ENCODE data around the gene ANKRD66.
"Not testable (repeated sequence)": the region's sequence is repeated elsewhere in the genome, so short reads cannot be mapped to it uniquely, and the experiment has no call there.

Gene ANKRD66

GRCh38 chr6:46743425-46744158 lies 3.1 kb upstream of the ANKRD66 start:
- TF ChIP-seq, protein P1, sequence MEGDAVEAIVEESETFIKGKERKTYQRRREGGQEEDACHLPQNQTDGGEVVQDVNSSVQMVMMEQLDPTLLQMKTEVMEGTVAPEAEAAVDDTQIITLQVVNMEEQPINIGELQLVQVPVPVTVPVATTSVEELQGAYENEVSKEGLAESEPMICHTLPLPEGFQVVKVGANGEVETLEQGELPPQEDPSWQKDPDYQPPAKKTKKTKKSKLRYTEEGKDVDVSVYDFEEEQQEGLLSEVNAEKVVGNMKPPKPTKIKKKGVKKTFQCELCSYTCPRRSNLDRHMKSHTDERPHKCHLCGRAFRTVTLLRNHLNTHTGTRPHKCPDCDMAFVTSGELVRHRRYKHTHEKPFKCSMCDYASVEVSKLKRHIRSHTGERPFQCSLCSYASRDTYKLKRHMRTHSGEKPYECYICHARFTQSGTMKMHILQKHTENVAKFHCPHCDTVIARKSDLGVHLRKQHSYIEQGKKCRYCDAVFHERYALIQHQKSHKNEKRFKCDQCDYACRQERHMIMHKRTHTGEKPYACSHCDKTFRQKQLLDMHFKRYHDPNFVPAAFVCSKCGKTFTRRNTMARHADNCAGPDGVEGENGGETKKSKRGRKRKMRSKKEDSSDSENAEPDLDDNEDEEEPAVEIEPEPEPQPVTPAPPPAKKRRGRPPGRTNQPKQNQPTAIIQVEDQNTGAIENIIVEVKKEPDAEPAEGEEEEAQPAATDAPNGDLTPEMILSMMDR (IDR thresholded peaks at IDR 0.05; ENCODE audit: unreplicated experiment in 3 of 3): no peak
- Mint-ChIP-seq H3K9me3 (no peaks in the 10 kb centered on the region), H3K36me3 (ENCODE audit: low read depth) (no peaks in the 10 kb centered on the region), H3K4me1 (peaks cover 3% of the 10 kb centered on the region), H3K27me3 (ENCODE audit: low read depth) (peaks cover 16% of the 10 kb centered on the region), H3K27ac (no peak overlapping the region), H3K4me3 (no peak overlapping the region)

DNA sequence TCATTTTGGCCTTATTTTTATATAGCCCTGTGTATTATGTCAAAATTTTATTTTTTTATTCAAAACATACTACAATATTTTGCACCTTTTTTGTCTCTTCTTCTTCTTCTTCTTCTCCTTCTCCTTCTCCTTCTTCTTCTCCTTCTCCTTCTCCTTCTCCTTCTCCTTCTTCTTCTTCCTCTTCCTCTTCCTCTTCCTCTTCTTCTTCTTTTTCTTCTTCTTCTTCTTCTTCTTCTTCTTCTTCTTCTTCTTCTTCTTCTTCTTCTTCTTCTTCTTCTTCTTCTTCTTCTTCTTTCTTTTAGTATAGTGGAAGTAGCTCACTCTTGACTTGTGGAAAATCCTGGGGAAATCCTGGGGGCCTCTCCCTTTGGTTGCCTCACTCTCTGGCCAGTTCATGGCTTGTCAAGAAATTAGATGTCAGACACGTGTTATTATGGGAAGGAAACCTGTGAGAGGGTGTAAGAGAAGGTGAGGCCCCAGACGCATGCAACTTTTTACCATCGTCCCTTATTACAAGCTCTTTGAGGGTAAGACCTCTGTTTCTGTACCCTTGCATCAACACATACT lies 2.5 kb upstream of the ANKRD66 start:
- H3K4me3 Mint-ChIP-seq; H3K27ac Mint-ChIP-seq; H3K9me3 Mint-ChIP-seq; H3K4me1 Mint-ChIP-seq; H3K36me3 Mint-ChIP-seq (ENCODE audit: low read depth): not testable (repeated sequence)
- H3K27me3 Mint-ChIP-seq (ENCODE audit: low read depth): peaks cover 15% of the 10 kb centered on the region

DNA sequence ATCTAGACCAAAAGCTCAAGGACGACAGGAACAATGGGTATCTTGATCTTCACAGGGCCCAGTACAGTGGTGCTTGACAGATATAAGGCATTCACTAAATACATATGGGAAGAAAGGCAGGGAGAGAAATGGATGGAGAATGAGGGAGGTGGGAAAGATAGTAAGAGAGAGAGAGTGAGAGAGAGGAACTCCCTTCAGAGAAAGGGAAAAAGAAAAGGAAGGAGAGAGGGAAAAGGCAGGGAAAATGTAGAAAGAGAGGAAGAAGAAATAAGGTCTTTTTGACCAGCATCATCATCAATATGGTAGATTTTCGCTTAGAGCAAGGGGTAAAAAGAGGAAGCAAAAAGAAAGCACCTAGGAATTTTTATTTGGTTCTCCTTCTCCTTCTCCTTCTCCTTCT lies 760 bp upstream of the ANKRD66 start:
- H3K27ac Mint-ChIP-seq: no peak overlapping the region
- H3K9me3 Mint-ChIP-seq: no peaks in the 10 kb centered on the region
- TF ChIP-seq, protein P1 (IDR thresholded peaks at IDR 0.05; ENCODE audit: unreplicated experiment in 3 of 3): no peak
- H3K36me3 Mint-ChIP-seq (ENCODE audit: low read depth): no peaks in the 10 kb centered on the region
- peaks cover 6% of the 10 kb centered on the region for H3K4me1 Mint-ChIP-seq
- H3K4me3 Mint-ChIP-seq: no peak overlapping the region
- H3K27me3 Mint-ChIP-seq (ENCODE audit: low read depth): peaks cover 8% of the 10 kb centered on the region

DNA sequence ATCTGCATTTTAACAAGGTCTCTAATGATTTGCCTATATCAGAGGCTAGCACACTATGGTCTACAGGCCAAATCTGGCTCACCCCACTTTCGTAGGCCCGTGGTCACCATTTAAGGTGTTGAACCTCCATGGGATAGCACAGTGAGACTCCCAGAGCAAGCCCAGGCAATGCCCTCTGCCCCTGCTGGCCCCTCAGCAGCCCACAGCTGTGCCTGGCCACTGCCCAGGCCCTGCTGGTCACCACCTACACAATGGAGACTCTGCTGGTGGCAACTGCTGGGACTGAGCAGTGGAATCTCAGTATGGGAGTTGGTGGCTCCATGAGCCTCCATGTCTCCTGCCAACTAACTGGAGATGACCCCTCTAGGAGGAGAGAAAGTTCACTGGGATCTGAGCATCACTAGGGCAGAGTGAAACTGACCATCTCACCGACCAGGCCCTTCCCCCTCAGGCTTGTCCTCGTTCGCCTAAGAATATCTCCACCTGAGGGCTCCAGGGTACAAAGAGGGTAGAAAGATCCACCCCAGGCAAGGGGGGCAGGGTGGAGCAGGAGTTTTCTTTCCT lies 2.3 kb downstream of the ANKRD66 start:
- Mint-ChIP-seq H3K9me3 (no peaks in the 10 kb centered on the region), H3K27ac (no peak overlapping the region), H3K4me1 (peaks cover 6% of the 10 kb centered on the region), H3K27me3 (ENCODE audit: low read depth) (peaks cover 8% of the 10 kb centered on the region), H3K36me3 (ENCODE audit: low read depth) (no peaks in the 10 kb centered on the region), H3K4me3 (no peak overlapping the region)
- TF ChIP-seq, protein P1 (IDR thresholded peaks at IDR 0.05; ENCODE audit: unreplicated experiment in 3 of 3): no peak

DNA sequence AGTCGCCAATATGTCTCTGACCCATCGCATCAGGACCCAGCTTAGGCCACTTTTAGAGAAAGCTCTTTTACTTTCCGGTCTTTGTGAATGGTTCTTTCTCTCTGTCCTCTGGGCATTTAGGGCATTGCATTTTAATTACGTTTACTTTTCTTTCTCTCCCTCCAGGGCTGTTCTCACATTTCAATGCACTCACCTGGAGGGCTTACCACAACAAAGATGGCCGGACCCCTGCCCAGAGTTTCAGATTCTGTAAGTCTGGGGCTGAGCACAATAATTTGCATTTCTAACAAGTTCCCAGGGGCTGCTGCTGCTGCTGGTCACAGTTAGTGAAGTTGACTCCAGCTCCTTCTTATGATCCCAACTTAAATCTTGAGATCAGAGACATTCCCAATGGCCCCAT lies 3.0 kb downstream of the ANKRD66 start:
- Mint-ChIP-seq H3K4me3 (no peak overlapping the region), H3K9me3 (no peaks in the 10 kb centered on the region), H3K27me3 (ENCODE audit: low read depth) (peaks cover 7% of the 10 kb centered on the region), H3K27ac (peak overlapping the region in 1 of 3 experiments; percentile 5), H3K4me1 (peaks cover 6% of the 10 kb centered on the region), H3K36me3 (ENCODE audit: low read depth) (no peaks in the 10 kb centered on the region)
- TF ChIP-seq, protein P1 (IDR thresholded peaks at IDR 0.05; ENCODE audit: unreplicated experiment in 3 of 3): no peak

- Mint-ChIP-seq H3K4me1 (peaks cover 6% of the 10 kb centered on the region), H3K36me3 (ENCODE audit: low read depth) (no peaks in the 10 kb centered on the region), H3K9me3 (no peaks in the 10 kb centered on the region), H3K27ac (no peak overlapping the region), H3K27me3 (ENCODE audit: low read depth) (no peaks in the 10 kb centered on the region), H3K4me3 (no peak overlapping the region)
- TF ChIP-seq, protein P1 (IDR thresholded peaks at IDR 0.05; ENCODE audit: unreplicated experiment in 3 of 3): no peak
Measured at GRCh38 chr6:46751658-46752057, 4.9 kb downstream of the ANKRD66 start.

Data from nephron (organoid).